OCI-LY1 (cell line): ENCODE measurements around the gene TNNT1.

ENCODE experiments used
- H2AFZ ChIP-seq: fragments of 200-600 bp; sonication (generic), shearing (Covaris generic); 2 replicates; pipeline ENCODE4 v1.6.0; 2014; ENCODE audit warnings: antibody characterized with exemption, mild to moderate bottlenecking, low read length
- H3F3A ChIP-seq: fragments of 200-600 bp; sonication (generic), shearing (Covaris generic); 2 replicates; pipeline ENCODE4 v1.6.0; 2014; ENCODE audit warnings: mild to moderate bottlenecking, antibody characterized with exemption, low read length, moderate library complexity; ENCODE audit not compliant: insufficient read depth
- H3K27ac ChIP-seq: fragments of 200-600 bp; sonication (generic); 2 replicates; pipeline ENCODE4 v1.5.1; 2014; ENCODE audit warnings: low read length, mixed run types, mild to moderate bottlenecking, low read depth; ENCODE audit not compliant: poor library complexity, severe bottlenecking
- H3K27me3 ChIP-seq: fragments of 200-600 bp; sonication (generic); 2 replicates; pipeline ENCODE4 v1.6.0; 2014; ENCODE audit warnings: antibody characterized with exemption, mild to moderate bottlenecking, low read length, moderate library complexity; ENCODE audit not compliant: insufficient read depth
- H3K36me3 ChIP-seq: fragments of 200-600 bp; sonication (generic); 2 replicates; pipeline ENCODE4 v1.6.1; 2014; ENCODE audit warnings: mild to moderate bottlenecking, antibody characterized with exemption, low read length, moderate library complexity, mixed read lengths; ENCODE audit not compliant: insufficient read depth
- H3K4me1 ChIP-seq: fragments of 200-600 bp; sonication (generic); 2 replicates; pipeline ENCODE4 v1.5.1; 2014; ENCODE audit warnings: mild to moderate bottlenecking, low read length, moderate library complexity; ENCODE audit not compliant: insufficient read depth, severe bottlenecking
- H3K4me2 ChIP-seq: fragments of 200-600 bp; sonication (generic), shearing (Covaris generic); 2 replicates; pipeline ENCODE4 v1.6.1; 2014; ENCODE audit warnings: low read length
- H3K4me3 ChIP-seq: fragments of 200-600 bp; sonication (generic); 2 replicates; pipeline ENCODE4 v1.5.1; 2014; ENCODE audit warnings: low read length, low read depth, mild to moderate bottlenecking, mixed read lengths; ENCODE audit not compliant: poor library complexity, severe bottlenecking
- H3K79me2 ChIP-seq: fragments of 200-600 bp; shearing (Covaris generic); 2 replicates; pipeline ENCODE4 v1.6.1; 2016; ENCODE audit warnings: mixed run types, low read length, mixed read lengths; ENCODE audit not compliant: insufficient read depth
- H3K9ac ChIP-seq: fragments of 200-600 bp; sonication (generic), shearing (Covaris generic); 2 replicates; pipeline ENCODE4 v1.6.1; 2014; ENCODE audit warnings: mild to moderate bottlenecking, low read length, mixed read lengths
- H3K9me2 ChIP-seq: fragments of 200-600 bp; sonication (generic), shearing (Covaris generic); 2 replicates; pipeline ENCODE4 v1.6.1; 2014; ENCODE audit warnings: low read depth, mild to moderate bottlenecking, low read length, mixed read lengths
- H3K9me3 ChIP-seq: fragments of 200-600 bp; shearing (Covaris generic); 2 replicates; pipeline ENCODE4 v1.6.1; 2014; ENCODE audit warnings: low read length, mixed read lengths
- H4K20me1 ChIP-seq: fragments of 200-600 bp; sonication (generic), shearing (Covaris generic); 2 replicates; pipeline ENCODE4 v1.6.0; 2016; ENCODE audit warnings: mild to moderate bottlenecking, low read length; ENCODE audit not compliant: insufficient read depth
- CTCF ChIP-seq: fragments of 200-600 bp; sonication (generic), shearing (Covaris generic); IDR thresholded peaks from 2 replicates; pipeline ENCODE4 v1.5.1; 2017; ENCODE audit warnings: mild to moderate bottlenecking, antibody characterized with exemption, low read length, moderate library complexity, mixed read lengths
- EZH2 ChIP-seq: fragments of 200-600 bp; sonication (generic), shearing (Covaris generic); IDR thresholded peaks from 2 replicates; pipeline ENCODE4 v1.8.0; 2017; ENCODE audit warnings: borderline replicate concordance, mixed run types, mild to moderate bottlenecking, antibody characterized with exemption, low read length, moderate library complexity, mixed read lengths

TNNT1 gene

GRCh38 chr19:55158848-55159749, 10.1 kb upstream of the TNNT1 start:
- H3F3A ChIP-seq = no peaks in the 10 kb centered on the region
- no peak overlapping the region for H3K4me2 ChIP-seq
- no peak overlapping the region for H3K4me3 ChIP-seq
- no peaks in the 10 kb centered on the region for H3K9me3 ChIP-seq
- no peaks in the 10 kb centered on the region for H3K27me3 ChIP-seq
- H3K9ac ChIP-seq = no peak overlapping the region
- TF ChIP-seq CTCF (no peak), EZH2 (no peak)
- no peaks in the 10 kb centered on the region for H3K4me1 ChIP-seq
- H3K36me3 ChIP-seq = no peaks in the 10 kb centered on the region
- H3K27ac ChIP-seq = no peak overlapping the region
- H3K9me2 ChIP-seq = no peaks in the 10 kb centered on the region
- no peaks in the 10 kb centered on the region for H3K79me2 ChIP-seq
- H2AFZ ChIP-seq = no peak overlapping the region
- no peaks in the 10 kb centered on the region for H4K20me1 ChIP-seq

- Histone ChIP-seq H3K79me2 (no peaks in the 10 kb centered on the region), H2AFZ (no peak overlapping the region), H3K9me2 (no peaks in the 10 kb centered on the region), H3F3A (no peaks in the 10 kb centered on the region), H3K9me3 (no peaks in the 10 kb centered on the region), H3K27me3 (no peaks in the 10 kb centered on the region), H3K9ac (no peak overlapping the region), H3K4me2 (no peak overlapping the region), H3K36me3 (no peaks in the 10 kb centered on the region), H3K27ac (no peak overlapping the region), H3K4me3 (no peak overlapping the region), H4K20me1 (no peaks in the 10 kb centered on the region), H3K4me1 (no peaks in the 10 kb centered on the region)
- TF ChIP-seq EZH2 = no peak
- no peak for TF ChIP-seq CTCF
These were observed 9.4 kb upstream of the TNNT1 start for GRCh38 chr19:55158423-55158822.

- Histone ChIP-seq H3K27ac (no peak within 1 kb of the TSS), H3K4me1 (no peaks in the 10 kb centered on the region), H3K9ac (no peak within 1 kb of the TSS), H3K36me3 (no peaks in the 10 kb centered on the region), H3K27me3 (no peaks in the 10 kb centered on the region), H2AFZ (no peak within 1 kb of the TSS), H3K4me3 (no peak within 1 kb of the TSS), H3K79me2 (no peaks in the 10 kb centered on the region), H3K9me2 (no peaks in the 10 kb centered on the region), H3F3A (no peaks in the 10 kb centered on the region), H4K20me1 (no peaks in the 10 kb centered on the region), H3K9me3 (no peaks in the 10 kb centered on the region), H3K4me2 (no peak within 1 kb of the TSS)
- no peak for TF ChIP-seq EZH2
- no peak for TF ChIP-seq CTCF
These were observed 8.3 kb upstream of the TNNT1 start, which contains the start of gene TNNI3 for GRCh38 chr19:55157064-55157908. Gene TNNI3 (minus strand): TSS chr19:55157732. CDS start chr19:55157589, 143 bp downstream.
